Esophagus squamous epithelium (tissue), 4 donors: ENCODE results near the gene TMPRSS5.

ENCODE experiments used
- POLR2A ChIP-seq, 4 donors: fragments of 450-650 bp; IDR thresholded peaks; one replicate each; pipeline ENCODE4 v1.6.1; 2017; ENCODE audit warnings: antibody characterized with exemption in 4 of 4, mild to moderate bottlenecking in 4 of 4, moderate library complexity in 3 of 4
- TF ChIP-seq, protein P1 (sequence below), 6 experiments: fragments of 450-650 bp in 4 of 6; fragments of 200-600 bp in 2 of 6; sonication (generic) in 2 of 6; IDR thresholded peaks; one replicate each; pipeline ENCODE4 v1.5.1; 2016 to 2019; ENCODE audit warnings: antibody characterized with exemption in 6 of 6, mild to moderate bottlenecking in 4 of 6, moderate library complexity in 4 of 6

DNA sequence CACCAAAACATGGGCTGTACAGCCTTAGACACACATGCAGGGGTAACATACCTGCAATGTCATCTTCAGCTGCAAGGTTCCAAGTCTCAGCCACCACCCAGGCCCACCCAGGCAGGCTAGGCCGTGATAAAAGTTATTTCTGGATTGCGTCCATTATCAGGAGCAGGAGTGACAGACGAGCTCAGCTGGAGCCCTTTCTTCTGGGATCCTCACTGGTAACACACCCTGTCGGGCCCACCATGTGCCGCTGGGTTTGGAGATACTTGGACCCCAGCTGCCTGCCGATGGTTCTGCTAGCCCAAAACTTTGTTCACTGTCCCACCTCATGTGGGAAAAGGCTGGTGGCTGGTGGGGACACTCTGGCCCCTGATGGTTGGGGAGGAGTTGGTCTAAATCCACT is 24.8 kb downstream of the TMPRSS5 start:
- TF ChIP-seq, protein P1, sequence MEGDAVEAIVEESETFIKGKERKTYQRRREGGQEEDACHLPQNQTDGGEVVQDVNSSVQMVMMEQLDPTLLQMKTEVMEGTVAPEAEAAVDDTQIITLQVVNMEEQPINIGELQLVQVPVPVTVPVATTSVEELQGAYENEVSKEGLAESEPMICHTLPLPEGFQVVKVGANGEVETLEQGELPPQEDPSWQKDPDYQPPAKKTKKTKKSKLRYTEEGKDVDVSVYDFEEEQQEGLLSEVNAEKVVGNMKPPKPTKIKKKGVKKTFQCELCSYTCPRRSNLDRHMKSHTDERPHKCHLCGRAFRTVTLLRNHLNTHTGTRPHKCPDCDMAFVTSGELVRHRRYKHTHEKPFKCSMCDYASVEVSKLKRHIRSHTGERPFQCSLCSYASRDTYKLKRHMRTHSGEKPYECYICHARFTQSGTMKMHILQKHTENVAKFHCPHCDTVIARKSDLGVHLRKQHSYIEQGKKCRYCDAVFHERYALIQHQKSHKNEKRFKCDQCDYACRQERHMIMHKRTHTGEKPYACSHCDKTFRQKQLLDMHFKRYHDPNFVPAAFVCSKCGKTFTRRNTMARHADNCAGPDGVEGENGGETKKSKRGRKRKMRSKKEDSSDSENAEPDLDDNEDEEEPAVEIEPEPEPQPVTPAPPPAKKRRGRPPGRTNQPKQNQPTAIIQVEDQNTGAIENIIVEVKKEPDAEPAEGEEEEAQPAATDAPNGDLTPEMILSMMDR (IDR thresholded peaks at IDR 0.05) = no peak
- no peak for TF ChIP-seq POLR2A (IDR thresholded peaks at IDR 0.05)
